DOHH2 (cell line): ENCODE results near the gene EIF4E3.

Experiments used
- CTCF ChIP-seq: fragments of 200-600 bp; sonication (generic); IDR thresholded peaks from one replicate; pipeline ENCODE4 v1.5.1; 2014; ENCODE audit warnings: antibody characterized with exemption, mild to moderate bottlenecking, low read depth, low read length; ENCODE audit not compliant: poor library complexity, severe bottlenecking
- EZH2phosphoT487 ChIP-seq: fragments of 200-600 bp; sonication (generic); IDR thresholded peaks from 2 replicates; pipeline ENCODE4 v1.6.1; 2017; ENCODE audit warnings: borderline replicate concordance, mild to moderate bottlenecking, antibody characterized with exemption, low read length, moderate library complexity, mixed read lengths

GRCh38 chr3:71636482-71636881 is 88.7 kb downstream of the EIF4E3 start:
- TF ChIP-seq CTCF, result no peak
- TF ChIP-seq EZH2phosphoT487, result no peak
